ENCODE data around the gene CASKIN1. TPM values are rescaled to one million over a fixed set of nuclear protein-coding genes. Genes with fewer than 3 reads are reported as not detected.

The CASKIN1 gene
- total RNA-seq, 1 experiment from 2014 or later = 7.9 TPM

GRCh38 chr16:2159175-2159838 is 37.1 kb downstream of the CASKIN1 start:
- H2AFZ ChIP-seq (ENCODE audit: low read length) = no peak overlapping the region
- peaks cover 17% of the 10 kb centered on the region for H3K79me1 ChIP-seq (ENCODE audit: insufficient read depth, low read depth, low read length, poor library complexity, severe bottlenecking)
- Mint-ChIP-seq H3K4me1 (peaks cover 16 to 30% of the 10 kb centered on the region in 2 experiments), H3K27me3 (ENCODE audit: low read depth) (no peaks in the 10 kb centered on the region), H3K4me3 (peak overlapping the region in 1 of 2 experiments; percentile 61; a peak in 1 of 5 replicates), H3K36me3 (ENCODE audit: insufficient read depth in 1 of 3, low read depth in 3 of 3) (peaks cover 18 to 30% (median 21%) of the 10 kb centered on the region in 3 experiments), H3K9me3 (peaks cover 0 to 7% of the 10 kb centered on the region in 2 experiments; a peak in 2 of 5 replicates), H3K27ac (peak overlapping the region; percentile 83 to 92 (median 91); a peak in 6 of 7 replicates)
- WGBS (ENCODE audit: extremely low coverage, insufficient read length, low lambda C conversion rate) = no CpG with 5 or more reads among the region's 24 CpGs
- H2AK5ac ChIP-seq (ENCODE audit: insufficient read length, low read length) = no peak overlapping the region
- peaks cover 8% of the 10 kb centered on the region for H3K23me2 ChIP-seq (ENCODE audit: insufficient read length, low read depth, low read length, poor library complexity, severe bottlenecking)
- H3K14ac ChIP-seq (ENCODE audit: insufficient read depth, low read length) = peak overlapping the region; percentile 21; the same call in 1 of the 2 replicates
- H4K91ac ChIP-seq (ENCODE audit: insufficient read length, low read depth, low read length) = no peak overlapping the region
- peaks cover 2% of the 10 kb centered on the region for H4K20me1 ChIP-seq (ENCODE audit: control insufficient read depth, insufficient read depth, insufficient read length)
- no peak overlapping the region for H2BK120ac ChIP-seq (ENCODE audit: low read depth, low read length, poor library complexity, severe bottlenecking)
- no peak overlapping the region for H3K56ac ChIP-seq (ENCODE audit: insufficient read length, low read depth, low read length)
- H3K4me1 ChIP-seq (ENCODE audit: insufficient read depth, low read length) = no peaks in the 10 kb centered on the region; the same call in 1 of the 2 replicates
- H3K23ac ChIP-seq (ENCODE audit: insufficient read length, low read depth, low read length) = no peak overlapping the region
- H3T11ph ChIP-seq (ENCODE audit: low read length) = no peak overlapping the region
- no peaks in the 10 kb centered on the region for H3K9me3 ChIP-seq (ENCODE audit: control insufficient read depth, low read depth, low read length)
- no peak overlapping the region for H3K4ac ChIP-seq (ENCODE audit: low read depth, low read length)
- H3K18ac ChIP-seq (ENCODE audit: insufficient read length, low read depth, low read length) = no peak overlapping the region
- no peak overlapping the region for H2BK15ac ChIP-seq (ENCODE audit: low read depth, low read length)
- H3K79me2 ChIP-seq (ENCODE audit: insufficient read depth, low read length) = peaks cover 53% of the 10 kb centered on the region; the same call in 1 of the 2 replicates
- no peak overlapping the region for H4K8ac ChIP-seq (replicated peaks; ENCODE audit: insufficient read length, low read depth, low read length)
- H2BK12ac ChIP-seq (ENCODE audit: insufficient read length, low read depth, low read length) = no peak overlapping the region
- H2BK5ac ChIP-seq (ENCODE audit: insufficient read length, low read length) = no peak overlapping the region
- H2BK20ac ChIP-seq (ENCODE audit: low read depth, low read length, poor library complexity, severe bottlenecking) = no peak overlapping the region
- no peak overlapping the region for H3K27ac ChIP-seq (ENCODE audit: insufficient read length, low read depth, low read length)
- H3K4me2 ChIP-seq (ENCODE audit: insufficient read depth, insufficient read length, low read length) = no peak overlapping the region
- DNase-seq = no peak
- no peaks in the 10 kb centered on the region for H3K27me3 ChIP-seq (ENCODE audit: insufficient read depth, low read length)
- no peak overlapping the region for H4K5ac ChIP-seq (ENCODE audit: insufficient read length, low read depth, low read length)
- peak overlapping the region; percentile 23 for H3K9ac ChIP-seq (ENCODE audit: extremely low read depth, insufficient read length, low read length)
- TF ChIP-seq CTCF (conservative IDR thresholded peaks at IDR 0.05) = no peak

Measured in H9 (cell line).